GM18498 (cell line): ENCODE results near the gene UBTD2.

Experiments used
- ATAC-seq: cut with Tn5 transposase; IDR thresholded peaks from one replicate; pipeline ENCODE4 v1.9.1; 2021; ENCODE audit warnings: mild to moderate bottlenecking, moderate library complexity; ENCODE audit not compliant: unreplicated experiment

UBTD2 gene

GRCh38 chr5:172173564-172174153 lies 109.9 kb downstream of the UBTD2 start:
- ATAC-seq, result no peak

DNA sequence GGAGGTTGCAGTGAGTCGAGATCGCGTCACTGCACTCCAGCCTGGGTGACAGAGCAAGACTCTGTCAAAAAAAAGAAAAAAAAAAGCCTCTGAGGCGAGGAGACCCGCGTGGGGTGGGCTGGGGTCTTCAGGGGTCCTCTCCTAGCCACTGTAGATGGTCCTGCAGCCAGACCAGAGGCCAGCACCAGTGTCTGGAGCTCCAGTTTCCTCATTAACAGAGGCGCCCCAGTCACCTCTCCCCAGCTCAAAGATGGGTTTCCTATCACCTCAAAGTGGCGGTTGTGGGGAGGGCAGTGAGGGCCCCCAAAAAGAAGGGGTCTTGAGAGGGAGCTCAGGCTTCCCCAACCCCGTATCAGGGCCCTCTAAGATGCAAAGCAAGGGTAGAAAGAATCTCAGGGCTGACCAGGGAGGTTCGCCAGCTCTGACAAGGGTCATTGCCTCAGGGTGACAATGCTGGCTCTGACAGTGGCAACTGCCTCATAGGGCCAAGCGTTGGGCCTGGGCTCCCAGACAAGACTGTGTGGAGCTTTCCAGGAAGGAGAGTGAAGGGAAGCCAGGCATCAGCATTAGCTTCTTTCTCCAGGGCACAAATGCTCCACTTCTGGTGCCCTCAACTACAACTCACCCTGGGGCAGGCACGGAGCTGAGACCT lies 110.5 kb downstream of the UBTD2 start:
- no peak for ATAC-seq

DNA sequence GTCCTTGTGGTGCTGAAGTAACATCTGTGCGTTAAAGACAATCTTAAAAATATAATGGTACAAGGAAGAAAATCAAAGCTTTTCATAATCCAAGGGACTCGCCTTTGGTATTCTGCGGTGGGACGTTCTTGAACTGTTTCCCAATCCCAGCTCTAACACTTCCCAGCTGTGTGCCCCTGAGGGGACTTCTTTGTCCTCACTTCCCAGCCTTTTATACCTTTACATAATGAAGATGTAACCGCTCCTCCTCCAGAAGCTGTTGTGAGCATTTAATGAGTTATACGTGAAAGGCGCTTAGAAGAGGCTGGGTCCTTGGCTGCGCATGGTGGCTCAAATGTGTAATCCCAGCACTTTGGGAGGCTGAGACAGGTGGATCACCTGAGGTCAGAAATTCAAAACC lies 112.4 kb downstream of the UBTD2 start:
- no peak for ATAC-seq

- ATAC-seq, result no peak
These were observed 113.3 kb downstream of the UBTD2 start for GRCh38 chr5:172170251-172170701.

- no peak for ATAC-seq
These were observed 114.3 kb downstream of the UBTD2 start for GRCh38 chr5:172169216-172169615.

GRCh38 chr5:172168311-172168710 lies 115.3 kb downstream of the UBTD2 start:
- ATAC-seq, result no peak

- no peak for ATAC-seq
These were observed 115.7 kb downstream of the UBTD2 start for GRCh38 chr5:172167895-172168294.

DNA sequence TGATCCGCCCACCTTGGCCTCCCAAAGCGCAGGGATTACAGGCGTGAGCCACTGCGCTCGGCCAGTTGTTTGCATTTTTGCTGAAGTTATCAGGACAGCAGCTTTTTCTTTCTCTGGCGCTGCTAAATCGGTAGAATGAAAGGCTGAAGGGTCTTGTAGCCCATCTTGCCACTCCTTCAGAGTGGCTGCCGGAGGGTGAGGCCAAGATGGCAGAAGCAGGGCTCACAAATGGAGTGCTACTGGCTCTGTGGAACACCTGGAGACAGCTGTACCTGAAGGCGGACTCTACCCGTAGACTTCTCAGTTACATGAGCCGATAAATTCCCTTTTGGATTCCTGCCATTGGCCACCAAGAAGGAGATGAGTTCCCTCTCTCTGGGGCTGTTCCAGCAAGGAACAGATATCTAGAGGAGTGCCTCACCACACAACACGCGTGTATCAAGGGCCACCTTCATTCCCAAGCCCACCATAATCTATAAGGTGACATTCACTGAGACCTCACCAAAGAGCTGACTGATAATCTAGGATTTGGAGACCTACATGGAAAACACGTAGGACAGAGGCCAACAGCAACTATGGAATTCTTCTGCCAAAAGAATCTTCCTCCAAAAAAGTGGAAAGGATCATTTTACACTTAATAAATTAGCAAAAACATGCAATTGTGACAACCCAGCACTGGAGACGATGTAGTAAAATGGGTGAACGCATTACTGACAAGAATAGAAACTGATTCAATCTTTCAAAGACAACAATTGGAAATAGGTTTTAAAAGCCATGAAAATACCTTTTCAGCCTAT lies 117.3 kb downstream of the UBTD2 start:
- ATAC-seq, result no peak

DNA sequence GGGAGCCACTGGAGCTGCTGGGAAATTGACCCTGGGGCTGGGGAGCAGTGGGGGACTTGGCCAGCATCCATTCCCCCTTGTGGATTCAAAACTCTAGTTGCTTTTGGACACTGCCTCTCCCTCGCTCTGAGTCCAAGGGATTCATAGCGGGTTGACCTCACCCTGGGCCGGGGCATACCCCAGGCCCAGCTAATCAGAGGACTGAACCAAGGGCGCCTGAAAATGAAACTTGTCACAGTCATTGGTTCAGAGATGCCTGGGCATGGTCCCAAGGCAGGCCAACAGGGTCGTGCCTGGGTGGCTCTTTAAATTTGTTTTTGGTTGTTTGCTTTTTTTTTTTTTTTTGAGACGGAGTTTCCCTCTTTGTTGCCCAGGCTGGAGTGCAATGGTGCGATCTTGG lies 118.1 kb downstream of the UBTD2 start:
- ATAC-seq, result peak; percentile 67

- ATAC-seq, result no peak
These were observed 118.8 kb downstream of the UBTD2 start for GRCh38 chr5:172164769-172165212.

DNA sequence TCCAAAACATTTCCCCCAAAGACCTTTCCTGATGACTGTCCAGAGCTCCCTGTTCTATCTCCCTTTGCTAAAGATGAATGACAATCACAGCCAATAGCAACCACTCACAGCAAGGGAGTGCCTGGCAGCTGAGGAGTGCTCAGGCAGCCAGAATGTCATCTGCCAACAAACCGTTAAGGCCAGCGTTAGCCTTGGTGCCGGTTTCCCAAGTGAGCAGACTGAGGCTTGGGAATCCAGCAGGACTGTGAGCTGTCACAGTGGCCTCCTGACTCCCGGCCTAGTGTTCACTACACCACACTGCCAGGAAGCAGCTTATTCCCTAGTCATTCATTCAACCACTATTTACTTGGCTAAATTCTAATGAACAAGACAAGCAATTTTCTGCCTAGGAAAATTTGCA lies 120.2 kb downstream of the UBTD2 start:
- no peak for ATAC-seq

DNA sequence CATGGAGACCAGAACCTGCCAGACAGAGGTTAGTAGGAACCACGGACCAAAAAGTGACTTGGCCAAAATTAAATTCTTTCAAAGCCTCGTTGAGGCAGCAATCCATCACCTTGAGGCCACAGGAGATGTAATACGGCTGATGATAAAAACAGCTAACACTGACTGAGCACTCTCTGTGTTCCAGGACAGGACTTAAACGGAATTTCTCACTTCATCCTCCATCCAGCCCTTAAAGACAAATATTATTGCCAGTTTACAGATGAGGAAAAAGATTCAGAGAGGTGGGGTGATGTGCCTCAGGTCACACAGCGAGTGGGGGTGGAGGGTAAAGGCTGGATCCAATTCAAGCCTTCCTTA lies 120.6 kb downstream of the UBTD2 start:
- ATAC-seq, result no peak

GRCh38 chr5:172162323-172162986 lies 121.1 kb downstream of the UBTD2 start:
- no peak for ATAC-seq

GRCh38 chr5:172160506-172160905 lies 123.1 kb downstream of the UBTD2 start:
- no peak for ATAC-seq
